Measurements from ENCODE around the gene ACVR1.
A peak's percentile ranks its signal among the peaks of the same experiment; 100 is the strongest.
"Not testable (repeated sequence)": the region's sequence is repeated elsewhere in the genome, so short reads cannot be mapped to it uniquely, and the experiment has no call there.

Gene ACVR1

GRCh38 chr2:157893611-157894010 is 17.5 kb upstream of the ACVR1 start:
- no peak for DNase-seq

- peak; percentile 14 for DNase-seq
These were observed 15.5 kb upstream of the ACVR1 start for GRCh38 chr2:157891643-157892041.

DNA sequence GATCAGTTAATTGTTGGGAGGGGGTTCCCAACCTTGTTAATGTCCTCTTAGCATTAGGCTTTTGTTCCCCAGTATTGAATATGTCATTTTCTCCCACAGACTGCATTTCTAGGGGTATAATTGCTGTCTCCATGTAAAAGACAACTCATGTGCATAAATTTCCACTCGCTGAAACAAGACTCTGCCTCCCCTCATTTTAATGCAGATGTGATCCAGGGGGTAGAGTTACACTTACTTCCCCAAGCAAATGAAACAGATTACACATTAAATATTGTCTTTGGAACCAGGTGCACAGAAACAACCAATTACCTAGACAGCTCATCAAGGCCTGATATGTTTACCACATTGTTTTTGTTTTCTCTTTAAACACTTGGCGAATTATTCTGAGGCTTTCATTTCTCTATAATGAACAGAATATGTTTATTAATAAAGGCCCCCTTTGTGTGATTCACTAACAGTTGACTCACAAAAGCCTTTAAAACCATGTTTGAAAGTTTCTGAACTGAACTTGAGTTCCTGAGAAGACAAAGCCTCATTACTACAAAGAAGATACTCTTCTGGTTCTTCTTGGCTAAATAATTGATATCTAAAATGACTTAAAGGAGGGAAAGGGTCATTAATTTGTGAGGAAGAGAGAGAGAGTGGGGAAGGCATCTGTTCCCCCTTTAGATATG is 15.0 kb upstream of the ACVR1 start:
- DNase-seq: peak; percentile 26

DNA sequence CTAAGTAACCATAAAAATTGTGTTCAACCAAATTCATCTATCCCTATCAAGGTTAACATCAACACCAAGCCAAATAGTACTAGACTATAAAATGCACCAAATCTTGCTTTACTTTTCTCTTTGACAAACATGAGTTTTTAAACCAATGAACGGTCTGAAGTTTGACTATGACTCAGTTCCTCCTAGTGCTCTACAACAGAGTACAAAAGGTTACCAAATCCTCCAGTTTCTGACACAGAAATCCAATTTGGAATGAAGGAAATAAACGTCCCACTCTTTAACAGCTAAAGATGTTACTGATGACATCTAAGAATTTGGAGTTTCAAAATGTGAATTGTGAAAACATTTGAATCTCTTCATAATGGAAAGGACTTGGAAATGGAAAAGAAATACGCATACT is 11.8 kb upstream of the ACVR1 start:
- no peak for DNase-seq

GRCh38 chr2:157884533-157884932 is 8.4 kb upstream of the ACVR1 start:
- DNase-seq: not testable (repeated sequence)

GRCh38 chr2:157880927-157881326 is 4.8 kb upstream of the ACVR1 start:
- DNase-seq: no peak

DNA sequence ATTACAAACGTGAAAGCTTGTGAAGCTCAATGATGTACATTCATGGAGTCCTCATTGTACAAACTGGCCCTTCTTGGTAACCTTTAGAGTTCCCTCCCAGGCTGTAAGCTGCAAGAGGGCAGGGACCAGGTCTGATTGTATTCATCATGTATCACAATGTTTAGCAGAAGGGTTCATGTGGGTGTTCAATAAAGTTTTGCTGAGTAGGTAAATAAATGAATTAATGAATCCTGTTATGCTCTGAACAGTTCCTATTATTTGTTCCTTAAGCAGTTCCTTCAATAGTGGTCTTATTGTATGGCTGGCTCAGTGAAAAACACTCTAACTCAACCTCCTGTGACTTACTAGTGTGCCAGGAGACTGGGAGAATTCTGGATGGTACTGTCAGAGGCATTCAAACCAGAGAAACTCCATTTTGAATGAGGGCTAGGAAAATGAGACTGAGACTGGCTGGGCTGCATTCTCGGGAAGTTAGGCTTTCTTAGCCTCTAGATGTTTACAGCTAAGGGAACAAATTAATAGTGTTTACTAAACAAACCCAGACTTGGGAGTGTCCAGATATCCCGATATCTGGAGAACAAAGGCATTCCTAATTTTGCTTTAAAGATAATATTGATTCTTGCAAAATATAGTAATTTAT is 1.8 kb upstream of the ACVR1 start:
- DNase-seq: no peak

- peak; percentile 71 for DNase-seq
These were observed 632 bp upstream of the ACVR1 start for GRCh38 chr2:157876786-157877138.

GRCh38 chr2:157875641-157876065 is 477 bp downstream of the ACVR1 start:
- no peak for DNase-seq

DNA sequence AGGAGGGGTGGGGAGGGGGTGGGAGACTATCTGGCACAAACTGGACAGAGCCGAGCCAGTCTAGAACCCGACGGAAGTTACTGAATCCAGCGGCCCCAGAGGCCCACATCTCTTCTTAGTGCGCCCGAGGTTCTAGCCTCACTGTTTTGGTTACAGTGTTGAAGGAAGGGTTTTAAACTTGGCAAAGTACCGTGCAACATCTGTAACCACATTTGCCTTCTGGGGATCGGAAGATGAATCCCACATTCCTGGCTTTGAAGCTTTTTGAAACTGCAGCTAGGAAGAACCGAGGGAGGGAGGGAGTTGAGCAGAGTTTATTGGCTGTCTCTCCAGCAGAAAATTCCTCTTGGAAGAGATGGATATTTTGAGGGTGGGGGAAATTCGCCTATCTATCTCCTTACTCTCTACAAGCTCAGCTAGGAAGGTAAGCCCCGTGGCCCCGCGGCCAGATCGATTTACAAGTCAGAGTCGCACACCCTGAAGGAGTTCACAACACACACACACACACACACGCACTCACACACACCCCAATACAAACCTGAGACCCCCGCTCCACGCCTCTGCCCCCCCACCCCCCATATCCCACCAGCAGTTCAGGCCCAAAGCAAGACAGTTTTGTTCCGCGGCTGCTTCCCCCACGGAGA is 1.0 kb downstream of the ACVR1 start:
- DNase-seq: peak; percentile 66

GRCh38 chr2:157874348-157874747 is 1.8 kb downstream of the ACVR1 start:
- DNase-seq: no peak

DNA sequence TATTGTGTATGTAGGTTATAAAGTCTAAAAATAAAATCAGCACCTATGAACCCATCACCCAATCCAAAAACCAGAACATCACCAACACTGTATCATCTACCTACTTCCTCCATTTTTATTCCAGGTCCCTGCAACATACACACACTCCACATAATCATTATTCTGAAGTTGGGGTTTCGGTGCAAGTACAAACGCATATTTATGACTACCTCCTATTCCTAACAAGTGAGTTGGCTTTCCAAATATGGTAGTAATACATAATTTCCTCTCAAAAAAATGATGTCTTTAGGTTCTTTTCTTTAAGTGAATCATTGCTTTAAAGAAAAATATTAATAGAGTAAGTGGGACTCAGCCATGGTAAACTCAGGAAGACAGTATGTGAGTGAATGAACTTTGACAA is 3.3 kb downstream of the ACVR1 start:
- DNase-seq: no peak

DNA sequence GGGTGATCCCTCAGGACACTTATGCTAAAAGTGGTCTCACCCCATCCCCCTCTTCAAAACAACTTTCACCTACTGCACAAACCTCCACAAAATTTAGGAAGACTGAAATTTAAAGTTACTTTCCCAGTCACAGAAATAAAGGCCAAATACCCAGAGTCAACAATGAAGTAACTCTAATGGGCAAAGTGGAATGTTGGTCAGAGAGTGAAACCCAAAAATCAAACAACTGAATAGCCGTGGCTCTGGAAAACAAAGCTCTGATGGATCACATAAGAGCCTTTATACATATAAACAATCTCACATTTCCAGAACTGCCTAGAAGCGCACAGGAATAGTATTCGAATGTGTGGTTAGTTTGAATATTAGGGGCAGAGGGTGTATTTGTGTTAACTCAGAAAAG is 4.7 kb downstream of the ACVR1 start:
- DNase-seq: no peak

GRCh38 chr2:157868993-157869392 is 7.1 kb downstream of the ACVR1 start:
- DNase-seq: no peak

DNA sequence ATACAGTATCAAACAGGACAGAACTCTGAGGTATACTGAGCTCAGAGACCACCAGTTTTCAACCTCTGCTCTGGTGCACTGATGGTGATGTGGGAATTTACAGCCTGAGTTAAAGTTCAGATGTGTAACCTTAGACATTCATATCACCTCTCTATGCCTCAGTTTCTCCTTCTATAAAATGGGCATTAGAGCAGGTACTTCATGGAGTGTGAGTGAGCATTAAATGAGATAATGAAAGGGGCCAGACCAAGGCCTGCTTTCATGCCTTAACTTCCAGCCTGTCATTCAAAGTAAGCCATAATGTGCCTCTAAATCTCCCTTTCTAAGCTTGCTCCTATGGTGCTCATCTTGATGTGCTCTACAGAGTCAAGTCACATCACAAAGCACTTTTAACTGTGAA is 8.4 kb downstream of the ACVR1 start:
- DNase-seq: no peak

DNA sequence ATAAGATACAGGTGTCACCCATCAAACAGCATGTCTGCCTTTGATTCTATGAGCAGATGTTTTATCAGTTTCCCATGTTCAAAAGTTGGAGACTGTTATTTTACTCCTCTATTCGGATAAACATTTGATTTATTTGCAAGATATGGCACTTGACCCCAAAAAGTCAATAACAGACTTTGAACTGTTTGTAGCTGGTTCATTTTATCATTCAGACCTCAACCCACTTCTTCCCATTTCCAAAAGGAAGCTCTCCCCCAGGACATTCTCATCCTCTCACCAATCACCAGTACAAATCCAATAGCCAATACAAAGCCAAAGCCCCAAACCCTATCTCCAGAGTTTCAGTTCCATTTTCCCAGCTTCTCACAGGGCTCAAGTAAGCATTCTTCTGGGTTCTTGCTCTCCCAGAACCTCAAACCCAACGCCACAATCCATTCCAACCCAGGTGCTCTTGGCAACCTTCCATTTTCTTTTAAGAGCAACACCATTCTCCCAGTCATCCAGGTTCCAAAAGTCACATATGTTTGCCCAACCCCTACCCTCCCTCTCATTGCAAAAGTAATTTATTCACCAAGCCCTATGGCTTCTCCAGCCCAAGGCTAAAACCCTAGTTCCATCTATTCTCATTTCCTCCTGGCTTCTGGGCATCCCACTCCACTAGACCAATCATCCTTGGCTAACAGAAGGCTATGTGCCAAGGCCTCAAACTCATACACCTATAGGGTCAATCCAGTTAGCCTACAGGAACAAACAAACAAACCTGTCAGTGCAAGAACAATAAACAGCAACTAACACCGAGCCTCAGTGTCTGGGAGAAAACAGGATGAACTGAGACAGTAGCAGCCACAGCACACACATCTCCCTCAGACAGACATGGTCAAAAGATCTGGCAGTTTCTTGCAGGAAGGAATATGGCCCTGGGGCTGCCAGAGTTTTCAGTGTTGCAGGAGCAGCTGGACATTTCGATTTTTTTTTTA is 9.2 kb downstream of the ACVR1 start:
- no peak for DNase-seq

DNA sequence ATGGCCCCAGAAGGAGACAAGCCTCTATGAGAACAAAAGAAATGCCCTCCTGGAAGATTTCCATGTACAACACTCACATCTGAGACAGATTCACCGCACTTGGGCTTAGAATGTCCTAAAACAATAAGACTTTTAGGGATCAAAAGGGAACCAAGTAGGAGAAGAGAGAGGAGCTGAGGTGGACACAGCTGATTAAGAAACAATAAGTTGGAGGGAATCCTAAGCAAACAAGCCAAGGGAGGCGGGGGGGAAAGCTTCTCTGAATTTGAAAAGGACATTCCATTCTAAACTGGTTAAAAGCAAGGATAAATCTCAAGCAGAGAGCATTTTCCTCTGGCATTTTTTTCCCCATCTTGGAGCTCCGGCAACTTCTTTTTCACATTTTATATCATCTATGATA is 9.9 kb downstream of the ACVR1 start:
- DNase-seq: no peak

GRCh38 chr2:157864857-157865430 is 11.2 kb downstream of the ACVR1 start:
- no peak for DNase-seq

- no peak for DNase-seq
These were observed 17.3 kb downstream of the ACVR1 start for GRCh38 chr2:157858846-157859245.

DNA sequence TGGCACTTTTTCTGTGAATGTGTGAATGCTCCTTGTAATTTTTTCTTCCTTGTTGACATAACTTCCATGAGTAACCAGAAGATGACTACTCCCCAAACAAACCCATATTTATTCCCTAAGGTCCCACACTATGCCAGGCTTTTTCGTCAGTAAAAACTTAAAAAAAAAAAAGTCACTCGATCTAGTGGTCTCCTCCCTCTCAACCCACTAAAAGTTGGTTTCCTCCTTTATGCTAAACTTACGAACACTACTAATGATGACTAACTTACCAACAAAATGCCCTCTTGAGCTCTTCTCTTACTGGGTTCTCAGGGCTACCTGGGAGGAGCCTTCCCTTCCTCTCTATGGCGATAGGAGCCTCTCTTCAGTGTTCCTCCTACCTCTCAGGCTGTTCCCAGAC is 18.2 kb downstream of the ACVR1 start:
- no peak for DNase-seq

DNA sequence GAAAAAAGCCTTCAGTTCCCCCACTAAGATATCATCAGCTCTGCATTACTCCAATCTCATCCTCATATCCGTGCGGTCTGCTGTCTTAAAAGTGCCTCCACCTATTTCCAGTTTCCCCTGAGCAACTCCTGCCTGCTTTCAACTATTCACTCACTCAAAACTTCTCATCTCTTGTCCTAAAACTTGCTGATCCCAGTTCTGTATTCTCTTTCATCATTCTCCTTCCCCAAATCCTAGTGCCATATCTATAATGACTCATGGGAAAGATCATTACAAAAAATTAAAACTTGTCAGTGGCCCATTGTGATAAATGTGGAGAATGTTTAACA is 20.0 kb downstream of the ACVR1 start:
- DNase-seq: no peak

- no peak for DNase-seq
These were observed 22.3 kb downstream of the ACVR1 start for GRCh38 chr2:157853820-157854219.

DNA sequence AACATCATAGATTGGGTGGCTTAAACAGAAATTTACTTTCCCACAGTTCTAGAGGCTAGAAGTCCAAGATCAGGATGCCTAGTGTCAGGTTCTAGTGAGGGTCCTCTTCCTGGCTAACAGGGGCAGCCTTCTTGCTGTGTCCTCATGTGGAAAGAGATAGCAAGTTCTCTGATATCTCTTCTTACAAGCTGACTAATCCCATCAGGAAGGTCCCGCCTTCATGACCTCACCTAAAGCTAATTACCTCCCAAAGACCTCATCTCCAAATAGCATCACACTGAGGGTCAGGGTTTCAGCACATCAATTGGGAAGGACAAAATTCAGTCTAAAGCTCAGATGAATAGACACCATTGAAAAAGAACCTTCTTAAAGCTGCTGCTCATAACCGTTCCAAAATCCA is 22.9 kb downstream of the ACVR1 start:
- DNase-seq: no peak
